Heart right ventricle (tissue), 16 donors: ENCODE data around the gene CGRRF1. TPM values are rescaled to one million over a fixed set of nuclear protein-coding genes. Genes with fewer than 3 reads are reported as not detected.

Experiments
- ATAC-seq, 8 donors: fragments of 200-7000 bp; cut with Tn5 transposase; one replicate each; pipeline ENCODE4 v1.9.1; 2020; ENCODE audit warnings: mild to moderate bottlenecking in 8 of 8, moderate library complexity in 8 of 8, moderate number of reproducible peaks in 1 of 8
- DNase-seq, 2 donors: peaks; one replicate each; pipeline ENCODE4 v3.0.0-alpha.2; 2020
- H3K27ac ChIP-seq, 10 donors: fragments of 200-600 bp; sonication (generic) in 2 of 10; one replicate each; pipeline versions ENCODE4 v1.5.0 to v1.8.0; 2020 to 2022; ENCODE audit warnings: mild to moderate bottlenecking in 3 of 10
- H3K27me3 ChIP-seq, 7 donors: fragments of 200-600 bp; one replicate each; pipeline ENCODE4 v1.8.0; 2021 to 2022; ENCODE audit warnings: mild to moderate bottlenecking in 2 of 7
- H3K36me3 ChIP-seq, 9 donors: fragments of 200-600 bp; sonication (generic) in 1 of 9; one replicate each; pipeline versions ENCODE4 v1.5.0 to v1.8.0; 2020 to 2022; ENCODE audit warnings: mild to moderate bottlenecking in 2 of 9
- H3K4me1 ChIP-seq, 9 donors: fragments of 200-600 bp; sonication (generic) in 1 of 9; one replicate each; pipeline versions ENCODE4 v1.5.0 to v1.8.0; 2020 to 2022; ENCODE audit warnings: mild to moderate bottlenecking in 4 of 9
- H3K4me3 ChIP-seq, 10 donors: fragments of 200-600 bp; sonication (generic) in 2 of 10; one replicate each; pipeline versions ENCODE4 v1.5.0 to v1.8.0; 2020 to 2022; ENCODE audit warnings: mild to moderate bottlenecking in 7 of 10, moderate library complexity in 2 of 10
- H3K9me3 ChIP-seq, 11 donors: fragments of 200-600 bp in 10 of 11; sonication (generic) in 2 of 11; one replicate each; pipeline versions ENCODE4 v1.5.0 to v1.8.0; 2013 to 2022; ENCODE audit warnings: mild to moderate bottlenecking in 2 of 11, control low read depth in 1 of 11, moderate library complexity in 1 of 11
- CTCF ChIP-seq, 9 donors: fragments of 200-600 bp; sonication (generic) in 2 of 9; IDR thresholded peaks; one replicate each; pipeline versions ENCODE4 v1.5.0 to v1.8.0; 2021 to 2022; ENCODE audit warnings: antibody characterized with exemption in 9 of 9, mild to moderate bottlenecking in 5 of 9, moderate library complexity in 1 of 9
- WGBS, 2 donors: extraction: QIAGEN DNeasy Blood & Tissue Kit; methylation state at CpG; one replicate each; pipeline ENCODE4 v1.1.7; 2013; ENCODE audit warnings: inconsistent platforms in 1 of 2; 5-methylcytosine and 5-hydroxymethylcytosine counted together
- intact Hi-C, 10 donors: fragments of 100-400 bp; cut with DNase I; formaldehyde crosslinking; loops; one replicate each; pipeline versions ENCODE4 v1.11.1 to v1.14.2; 2022
- polyA plus RNA-seq, 2 donors: library from polyadenylated mRNA; stranded (reverse); fragments of 200-250 nt; gene quantifications; one replicate each; pipeline ENCODE4 v1.2.3, GENCODE V29; 2013
- total RNA-seq, 10 donors: library from RNA; stranded (reverse); fragmentation: NEBNext Ultra II Directional in 3 of 10; extraction: Animal tissue kit (Norgen Biotek cat#: 25700) in 3 of 10; gene quantifications; one replicate each; pipeline versions ENCODE4 v1.2.1 to v1.2.4, GENCODE V29; 2021 to 2023
- donor health status: Arrhythmogenic right ventricular cardiomyopathy.
- donor health status: ischemic (EF 13 %, LVEDD 7.1; RV severe dilation, severe dysfunction).
- donor health status: healthy with polysubstance abuse.
- donor health status: DM: no; HTN: yes; CAD: no.
- donor health status: DM: no; HTN: no; CAD: no.
- donor health status: ischemic (EF 25% LVEDD 6.9; RV normal size, moderate dysfunction).
- donor health status: ischemic (EF 25% LVEDD 5.7; RV mildly dilated, moderate dysfunction).
- donor health status: healthy.
- donor health status: DM: yes; HTN: yes; CAD: no.
- donor health status: Ischemic cardiomyopathy.
- donor health status: ischemic (EF 35%, LVEDD 5.7; RV mildly dilated, moderate dysfunction).
- donor health status: nonischemic (EF 11% LVEDD 7.7; RV severe dilation, severe dysfunction).
- donor health status: DM: yes; HTN: yes; CAD: no.
- donor health status: PGD.
- donor health status: ischemic (EF 29% LVEDD 5.4; RV normal size, mild dysfunction).
- donor health status: nonischemic (EF 23%, LVEDD 6.1; RV moderate dilation, normal function).

The CGRRF1 gene
- total and polyA plus RNA-seq, 12 donors = 14.2 to 23.1 (median 17.6) TPM

GRCh38 chr14:54532111-54533012, 22.7 kb downstream of the CGRRF1 start:
- Histone ChIP-seq H3K27me3 (no peaks in the 10 kb centered on the region), H3K4me1 (peaks cover 0 to 19% (median 0%) of the 10 kb centered on the region in 9 donors), H3K9me3 (no peaks in the 10 kb centered on the region), H3K36me3 (peaks cover 0 to 72% (median 10%) of the 10 kb centered on the region in 9 donors), H3K4me3 (no peak overlapping the region), H3K27ac (no peak overlapping the region)
- intact Hi-C loops = no loop called here
- ATAC-seq (no peak), DNase-seq (no peak)
- no peak for TF ChIP-seq CTCF (IDR thresholded peaks at IDR 0.05)
- WGBS, 2 donors = 96 to 98% methylated on average over 3 of the region's 3 CpGs

- WGBS, 2 donors = 89 to 93% methylated on average over 1 of the region's 1 CpG
- no peak for TF ChIP-seq CTCF (IDR thresholded peaks at IDR 0.05)
- H3K27me3 ChIP-seq = no peaks in the 10 kb centered on the region
- DNase-seq = no peak
- H3K9me3 ChIP-seq = no peaks in the 10 kb centered on the region
- no peak for ATAC-seq
- no peak overlapping the region for H3K4me3 ChIP-seq
- H3K4me1 ChIP-seq = peaks cover 0 to 19% (median 0%) of the 10 kb centered on the region in 9 donors
- H3K27ac ChIP-seq = no peak overlapping the region
- intact Hi-C loops = no loop called here
- H3K36me3 ChIP-seq = peaks cover 0 to 72% (median 6%) of the 10 kb centered on the region in 9 donors
These were observed 23.4 kb downstream of the CGRRF1 start for GRCh38 chr14:54533100-54533499.

- H3K27me3 ChIP-seq = no peaks in the 10 kb centered on the region
- no peaks in the 10 kb centered on the region for H3K9me3 ChIP-seq
- no peak for TF ChIP-seq CTCF (IDR thresholded peaks at IDR 0.05)
- ATAC-seq (no peak), DNase-seq (no peak)
- peaks cover 0 to 9% (median 0%) of the 10 kb centered on the region in 9 donors for H3K4me1 ChIP-seq
- H3K4me3 ChIP-seq = no peak overlapping the region
- 67 to 83% methylated on average over 1 of the region's 1 CpG for WGBS, 2 donors
- intact Hi-C loops = no loop called here
- no peak overlapping the region for H3K27ac ChIP-seq
- H3K36me3 ChIP-seq = peaks cover 0 to 75% (median 24%) of the 10 kb centered on the region in 9 donors
These were observed 25.4 kb downstream of the CGRRF1 start for GRCh38 chr14:54535126-54535525.

- ATAC-seq = no peak
- intact Hi-C loops = no loop called here
These were observed 25.9 kb downstream of the CGRRF1 start for GRCh38 chr14:54535646-54536045.

More at GRCh38 chr14:54535646-54536045, 25.9 kb downstream of the CGRRF1 start:
- 33 to 43% methylated on average over 2 of the region's 2 CpGs for WGBS, 2 donors
- H3K9me3 ChIP-seq = no peaks in the 10 kb centered on the region
- peaks cover 0 to 75% (median 27%) of the 10 kb centered on the region in 9 donors for H3K36me3 ChIP-seq
- H3K4me1 ChIP-seq = peaks cover 0 to 9% (median 0%) of the 10 kb centered on the region in 9 donors
- H3K27ac ChIP-seq = no peak overlapping the region
- TF ChIP-seq CTCF (IDR thresholded peaks at IDR 0.05) = no peak
- H3K27me3 ChIP-seq = no peaks in the 10 kb centered on the region
- DNase-seq = no peak
- no peak overlapping the region for H3K4me3 ChIP-seq
